Astrocyte of the spinal cord (primary cell): ENCODE data around the gene NEU4.

ENCODE experiments used
- DNase-seq: peaks from one replicate; pipeline ENCODE4 v3.0.0; 2011; ENCODE audit warnings: low read depth, low spot score
- H3K4me3 ChIP-seq: 2 replicates; pipeline ENCODE4 v1.5.1; 2011; ENCODE audit warnings: low read depth, mild to moderate bottlenecking, low read length, moderate library complexity
- CTCF ChIP-seq: IDR thresholded peaks from 2 replicates; pipeline ENCODE4 v1.5.1; 2012; ENCODE audit warnings: low read depth, mild to moderate bottlenecking, low read length, inconsistent platforms
- in situ Hi-C: cut with HindIII; loops from 2 replicates; pipeline ENCODE4 v1.10.0; 2017; ENCODE audit warnings: low sequenced_read_pairs

The NEU4 gene

GRCh38 chr2:241764275-241765241, 44.4 kb upstream of the NEU4 start:
- no peak for TF ChIP-seq CTCF
- H3K4me3 ChIP-seq, result no peak overlapping the region
- in situ Hi-C loops, result no loop called here
- DNase-seq, result no peak

- in situ Hi-C loops, result no loop called here
Observed at GRCh38 chr2:241767464-241768250, 41.3 kb upstream of the NEU4 start.

GRCh38 chr2:241768251-241768711, 40.7 kb upstream of the NEU4 start:
- TF ChIP-seq CTCF, result no peak
- in situ Hi-C loops, result no loop called here
- DNase-seq, result no peak
- H3K4me3 ChIP-seq, result no peak overlapping the region

More at GRCh38 chr2:241767464-241768250, 41.3 kb upstream of the NEU4 start:
- no peak for DNase-seq
- TF ChIP-seq CTCF, result no peak
- H3K4me3 ChIP-seq, result no peak overlapping the region

GRCh38 chr2:241768850-241769249, 40.1 kb upstream of the NEU4 start:
- no peak for DNase-seq
- TF ChIP-seq CTCF, result no peak
- no peak overlapping the region for H3K4me3 ChIP-seq
- in situ Hi-C loops, result no loop called here

DNA sequence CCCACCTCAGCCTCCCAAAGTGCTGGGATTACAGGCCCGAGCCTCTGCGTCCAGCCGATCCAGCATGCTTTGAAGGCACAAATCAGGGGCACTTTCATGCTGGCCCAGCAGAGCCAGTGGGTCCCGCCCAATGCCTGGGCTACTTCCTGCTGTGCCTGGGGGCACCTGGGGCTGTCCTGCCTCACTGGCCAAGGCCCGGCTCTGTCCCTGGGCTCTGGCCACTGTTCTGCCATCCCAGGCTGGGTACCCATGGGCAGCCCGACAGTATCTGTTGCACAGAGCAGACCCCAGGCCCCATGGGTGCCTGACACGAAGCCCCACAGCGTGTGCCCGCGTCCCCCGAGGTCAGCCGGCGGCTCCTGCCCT, 39.2 kb upstream of the NEU4 start:
- TF ChIP-seq CTCF, result no peak
- DNase-seq, result no peak
- in situ Hi-C loops, result no loop called here
- no peak overlapping the region for H3K4me3 ChIP-seq

GRCh38 chr2:241770185-241770935, 38.6 kb upstream of the NEU4 start:
- no peak for TF ChIP-seq CTCF
- in situ Hi-C loops, result no loop called here
- no peak for DNase-seq
- H3K4me3 ChIP-seq, result no peak overlapping the region
